K562 (cell line): ENCODE data around the gene MBNL1. TPM values are rescaled to one million over a fixed set of nuclear protein-coding genes. Genes with fewer than 3 reads are reported as not detected.
A peak's percentile ranks its signal among the peaks of the same experiment; 100 is the strongest.

ENCODE experiments used
- ATF1 ChIP-seq, 2 experiments: fragments of 450-650 bp in 1 of 2; IDR thresholded peaks; 2 replicates each; pipeline ENCODE4 v1.6.1; 2016; ENCODE audit warnings: missing compliant biosample characterization in 1 of 2, missing genetic modification characterization in 1 of 2
- COPS2 ChIP-seq: fragments of 450-650 bp; conservative IDR thresholded peaks from 2 replicates; pipeline ENCODE4 v1.6.1; 2016; ENCODE audit warnings: mild to moderate bottlenecking, moderate library complexity
- ILF3 ChIP-seq: fragments of 450-650 bp; IDR thresholded peaks from 2 replicates; pipeline ENCODE4 v1.6.1; 2018; ENCODE audit warnings: antibody characterized with exemption, mild to moderate bottlenecking, moderate library complexity, borderline replicate concordance
- NONO ChIP-seq, 2 experiments: fragments of 200-400 bp in 1 of 2; fragments of 450-650 bp in 1 of 2; formaldehyde crosslinking in 1 of 2; IDR thresholded peaks; 2 replicates each; pipeline ENCODE4 v1.6.1; 2017; ENCODE audit warnings: low read depth in 2 of 2, mild to moderate bottlenecking in 2 of 2, moderate library complexity in 2 of 2, low read length in 1 of 2
- PHF21A ChIP-seq: fragments of 450-650 bp; IDR thresholded peaks from 2 replicates; pipeline ENCODE4 v1.6.1; 2017; ENCODE audit warnings: low read depth, borderline replicate concordance
- PTRF ChIP-seq: fragments of 450-650 bp; IDR thresholded peaks from 2 replicates; pipeline ENCODE4 v1.6.1; 2016; ENCODE audit warnings: mild to moderate bottlenecking, missing genetic modification characterization, missing compliant biosample characterization
- RAD21 ChIP-seq, 2 experiments: fragments of 250-450 bp in 1 of 2; fragments of 450-650 bp in 1 of 2; sonication (Bioruptor Pico) in 1 of 2; formaldehyde crosslinking in 1 of 2; IDR thresholded peaks in 1 of 2; conservative IDR thresholded peaks in 1 of 2; 2 replicates each; pipeline versions ENCODE4 v1.4.0 to v1.8.0; 2020 to 2022; ENCODE audit warnings: mild to moderate bottlenecking in 2 of 2, moderate library complexity in 1 of 2
- RBM17 ChIP-seq: fragments of 200-400 bp; formaldehyde crosslinking; IDR thresholded peaks from 2 replicates; pipeline ENCODE4 v1.6.1; 2017; ENCODE audit warnings: low read depth, mild to moderate bottlenecking, low read length, borderline replicate concordance
- RBM39 ChIP-seq: fragments of 200-400 bp; formaldehyde crosslinking; optimal IDR thresholded peaks from 2 replicates; pipeline ENCODE3; 2018; ENCODE audit warnings: low read depth, low read length
- SLC30A9 ChIP-seq: fragments of 250-450 bp; sonication (Bioruptor Pico); IDR thresholded peaks from 2 replicates; pipeline ENCODE4 v1.8.0; 2022; ENCODE audit warnings: mild to moderate bottlenecking, moderate library complexity
- SNRNP70 ChIP-seq: fragments of 200-400 bp; formaldehyde crosslinking; optimal IDR thresholded peaks from 2 replicates; pipeline ENCODE3; 2017; ENCODE audit warnings: low read depth, low read length
- TCF7 ChIP-seq: sonication (generic); IDR thresholded peaks from 2 replicates; pipeline ENCODE4 v1.6.1; 2016; ENCODE audit warnings: antibody characterized with exemption, borderline replicate concordance
- ZFP1 ChIP-seq: fragments of 450-650 bp; formaldehyde crosslinking; IDR thresholded peaks from 2 replicates; pipeline ENCODE4 v1.4.0; 2020; ENCODE audit warnings: mild to moderate bottlenecking, mixed read lengths
- ZFP30 ChIP-seq: fragments of 250-450 bp; sonication (Bioruptor Pico); IDR thresholded peaks from 2 replicates; pipeline ENCODE4 v1.8.0; 2022; ENCODE audit warnings: moderate library complexity, mild to moderate bottlenecking, inconsistent platforms, borderline replicate concordance
- ZNF134 ChIP-seq: fragments of 250-450 bp; sonication (Bioruptor Pico); conservative IDR thresholded peaks from 2 replicates; pipeline ENCODE4 v1.4.0; 2020
- ZNF778 ChIP-seq: fragments of 450-650 bp; formaldehyde crosslinking; IDR thresholded peaks from 2 replicates; pipeline ENCODE4 v1.4.0; 2020; ENCODE audit warnings: mild to moderate bottlenecking, moderate library complexity
- polyA plus RNA-seq, 8 experiments: library from polyadenylated mRNA; depleted of rRNA in 4 of 8; stranded (reverse) in 5 of 8; unstranded in 3 of 8; fragments of >200 nt; fragmentation: Nextera tagmentation in 2 of 8; fragmentation: Illumina TruSeq in 1 of 8; extraction: Ambion mirVana in 2 of 8; extraction: Trizol in 1 of 8; gene quantifications; 2 replicates each; pipeline versions ENCODE4 v1.2.1 to v1.2.3, GENCODE V29; 2011 to 2014; ENCODE audit warnings: inconsistent platforms in 1 of 8, missing spikeins in 1 of 8
- total RNA-seq, 7 experiments: library from RNA; depleted of rRNA in 6 of 7; stranded (reverse); fragments of >200 nt in 6 of 7; fragmentation: Illumina TruSeq in 2 of 7; extraction: Trizol in 2 of 7; gene quantifications; 2 replicates each; pipeline versions ENCODE4 v1.2.1 to v1.2.3, GENCODE V29; 2011 to 2021; ENCODE audit warnings: low replicate concordance in 1 of 7
- TF ChIP-seq, protein P1 (sequence below), 2 experiments: fragments of 200-800 bp in 1 of 2; sonication (Bioruptor generic) in 1 of 2; sonication (generic) in 1 of 2; formaldehyde crosslinking in 1 of 2; IDR thresholded peaks in 1 of 2; conservative IDR thresholded peaks in 1 of 2; 2 replicates each; pipeline versions ENCODE4 v1.5.0 to v1.6.1; 2016 to 2020; ENCODE audit warnings: missing compliant biosample characterization in 1 of 2, missing genetic modification characterization in 1 of 2, missing genetic modification reagents in 1 of 2
- TF ChIP-seq, protein P2 (sequence below): sonication (generic); formaldehyde crosslinking; IDR thresholded peaks from 2 replicates; pipeline ENCODE4 v1.8.1; 2023; ENCODE audit warnings: mild to moderate bottlenecking, missing genetic modification reagents
- TF ChIP-seq, protein P3 (sequence below): sonication (generic); formaldehyde crosslinking; IDR thresholded peaks from 2 replicates; pipeline ENCODE4 v1.4.0; 2020; ENCODE audit warnings: mild to moderate bottlenecking, missing genetic modification reagents

MBNL1 gene
- total and polyA plus RNA-seq, 9 of the 15 experiments (the other 6 are each of a cell fraction or from before 2014, with no cell fraction given) = 70.3 to 243 (median 220) TPM

DNA sequence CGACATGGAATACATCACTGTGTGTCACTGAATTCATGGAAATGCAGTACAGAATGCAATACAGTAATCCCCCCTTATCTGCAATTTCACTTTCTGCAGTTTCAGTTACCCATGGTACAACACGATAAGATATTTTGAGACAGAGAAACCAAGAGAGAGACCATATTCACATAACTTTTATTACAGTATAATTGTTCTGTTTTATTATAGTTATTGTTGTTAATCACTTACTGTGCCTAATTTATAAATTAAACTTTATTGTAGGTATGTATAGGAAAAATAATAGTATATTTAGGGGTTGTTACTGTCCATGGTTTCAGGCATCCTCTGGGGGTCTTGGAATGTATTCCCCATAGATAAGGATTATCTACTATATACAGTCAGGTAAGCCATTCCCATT, 61.8 kb downstream of the MBNL1 start (continued):
- TF ChIP-seq, protein P1, sequence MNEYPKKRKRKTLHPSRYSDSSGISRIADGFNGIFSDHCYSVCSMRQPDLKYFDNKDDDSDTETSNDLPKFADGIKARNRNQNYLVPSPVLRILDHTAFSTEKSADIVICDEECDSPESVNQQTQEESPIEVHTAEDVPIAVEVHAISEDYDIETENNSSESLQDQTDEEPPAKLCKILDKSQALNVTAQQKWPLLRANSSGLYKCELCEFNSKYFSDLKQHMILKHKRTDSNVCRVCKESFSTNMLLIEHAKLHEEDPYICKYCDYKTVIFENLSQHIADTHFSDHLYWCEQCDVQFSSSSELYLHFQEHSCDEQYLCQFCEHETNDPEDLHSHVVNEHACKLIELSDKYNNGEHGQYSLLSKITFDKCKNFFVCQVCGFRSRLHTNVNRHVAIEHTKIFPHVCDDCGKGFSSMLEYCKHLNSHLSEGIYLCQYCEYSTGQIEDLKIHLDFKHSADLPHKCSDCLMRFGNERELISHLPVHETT (CRISPR knock-in tag; conservative IDR thresholded peaks at IDR 0.05 in 1 of 2, IDR thresholded peaks at IDR 0.05 in 1 of 2) = no peak
- no peak for TF ChIP-seq ZFP1 (CRISPR knock-in tag)
- TF ChIP-seq PTRF (tag) = no peak
- no peak for TF ChIP-seq RBM39
- TF ChIP-seq ATF1 (CRISPR knock-in tag; IDR thresholded peaks at IDR 0.05) = no peak
- TF ChIP-seq ATF1 (tag; IDR thresholded peaks at IDR 0.05) = no peak
- TF ChIP-seq, protein P2, sequence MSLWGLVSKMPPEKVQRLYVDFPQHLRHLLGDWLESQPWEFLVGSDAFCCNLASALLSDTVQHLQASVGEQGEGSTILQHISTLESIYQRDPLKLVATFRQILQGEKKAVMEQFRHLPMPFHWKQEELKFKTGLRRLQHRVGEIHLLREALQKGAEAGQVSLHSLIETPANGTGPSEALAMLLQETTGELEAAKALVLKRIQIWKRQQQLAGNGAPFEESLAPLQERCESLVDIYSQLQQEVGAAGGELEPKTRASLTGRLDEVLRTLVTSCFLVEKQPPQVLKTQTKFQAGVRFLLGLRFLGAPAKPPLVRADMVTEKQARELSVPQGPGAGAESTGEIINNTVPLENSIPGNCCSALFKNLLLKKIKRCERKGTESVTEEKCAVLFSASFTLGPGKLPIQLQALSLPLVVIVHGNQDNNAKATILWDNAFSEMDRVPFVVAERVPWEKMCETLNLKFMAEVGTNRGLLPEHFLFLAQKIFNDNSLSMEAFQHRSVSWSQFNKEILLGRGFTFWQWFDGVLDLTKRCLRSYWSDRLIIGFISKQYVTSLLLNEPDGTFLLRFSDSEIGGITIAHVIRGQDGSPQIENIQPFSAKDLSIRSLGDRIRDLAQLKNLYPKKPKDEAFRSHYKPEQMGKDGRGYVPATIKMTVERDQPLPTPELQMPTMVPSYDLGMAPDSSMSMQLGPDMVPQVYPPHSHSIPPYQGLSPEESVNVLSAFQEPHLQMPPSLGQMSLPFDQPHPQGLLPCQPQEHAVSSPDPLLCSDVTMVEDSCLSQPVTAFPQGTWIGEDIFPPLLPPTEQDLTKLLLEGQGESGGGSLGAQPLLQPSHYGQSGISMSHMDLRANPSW (CRISPR knock-in tag) = no peak
- TF ChIP-seq ILF3 = no peak
- no peak for TF ChIP-seq ZNF134 (CRISPR knock-in tag)
- TF ChIP-seq RBM17 = no peak
- no peak for TF ChIP-seq ZFP30 (CRISPR knock-in tag)
- no peak for TF ChIP-seq COPS2
- no peak for TF ChIP-seq SNRNP70
- TF ChIP-seq, protein P3, sequence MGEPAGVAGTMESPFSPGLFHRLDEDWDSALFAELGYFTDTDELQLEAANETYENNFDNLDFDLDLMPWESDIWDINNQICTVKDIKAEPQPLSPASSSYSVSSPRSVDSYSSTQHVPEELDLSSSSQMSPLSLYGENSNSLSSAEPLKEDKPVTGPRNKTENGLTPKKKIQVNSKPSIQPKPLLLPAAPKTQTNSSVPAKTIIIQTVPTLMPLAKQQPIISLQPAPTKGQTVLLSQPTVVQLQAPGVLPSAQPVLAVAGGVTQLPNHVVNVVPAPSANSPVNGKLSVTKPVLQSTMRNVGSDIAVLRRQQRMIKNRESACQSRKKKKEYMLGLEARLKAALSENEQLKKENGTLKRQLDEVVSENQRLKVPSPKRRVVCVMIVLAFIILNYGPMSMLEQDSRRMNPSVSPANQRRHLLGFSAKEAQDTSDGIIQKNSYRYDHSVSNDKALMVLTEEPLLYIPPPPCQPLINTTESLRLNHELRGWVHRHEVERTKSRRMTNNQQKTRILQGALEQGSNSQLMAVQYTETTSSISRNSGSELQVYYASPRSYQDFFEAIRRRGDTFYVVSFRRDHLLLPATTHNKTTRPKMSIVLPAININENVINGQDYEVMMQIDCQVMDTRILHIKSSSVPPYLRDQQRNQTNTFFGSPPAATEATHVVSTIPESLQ (CRISPR knock-in tag) = no peak
- no peak for TF ChIP-seq ZNF778 (CRISPR knock-in tag)
- no peak for TF ChIP-seq SLC30A9 (CRISPR knock-in tag)
- TF ChIP-seq NONO (IDR thresholded peaks at IDR 0.05; ENCODE audit: low read depth in 2 of 2, low read length in 1 of 2) = peak in 1 of 2 experiments; percentile 8; a peak in 1 of 4 replicates
- no peak for TF ChIP-seq PHF21A
- TF ChIP-seq TCF7 = no peak
- TF ChIP-seq RAD21 (CRISPR knock-in tag; conservative IDR thresholded peaks at IDR 0.05 in 1 of 2, IDR thresholded peaks at IDR 0.05 in 1 of 2) = no peak
